OCI-M1 (cell line): Measurements from ENCODE around the gene LAMTOR1.

Experiments
- DNase-seq: peaks from one replicate; lab custom pipeline; 2025; lab: John Stamatoyannopoulos, UW

LAMTOR1 gene

GRCh38 chr11:72081184-72081644 is 21.9 kb downstream of the LAMTOR1 start:
- no peak for DNase-seq

DNA sequence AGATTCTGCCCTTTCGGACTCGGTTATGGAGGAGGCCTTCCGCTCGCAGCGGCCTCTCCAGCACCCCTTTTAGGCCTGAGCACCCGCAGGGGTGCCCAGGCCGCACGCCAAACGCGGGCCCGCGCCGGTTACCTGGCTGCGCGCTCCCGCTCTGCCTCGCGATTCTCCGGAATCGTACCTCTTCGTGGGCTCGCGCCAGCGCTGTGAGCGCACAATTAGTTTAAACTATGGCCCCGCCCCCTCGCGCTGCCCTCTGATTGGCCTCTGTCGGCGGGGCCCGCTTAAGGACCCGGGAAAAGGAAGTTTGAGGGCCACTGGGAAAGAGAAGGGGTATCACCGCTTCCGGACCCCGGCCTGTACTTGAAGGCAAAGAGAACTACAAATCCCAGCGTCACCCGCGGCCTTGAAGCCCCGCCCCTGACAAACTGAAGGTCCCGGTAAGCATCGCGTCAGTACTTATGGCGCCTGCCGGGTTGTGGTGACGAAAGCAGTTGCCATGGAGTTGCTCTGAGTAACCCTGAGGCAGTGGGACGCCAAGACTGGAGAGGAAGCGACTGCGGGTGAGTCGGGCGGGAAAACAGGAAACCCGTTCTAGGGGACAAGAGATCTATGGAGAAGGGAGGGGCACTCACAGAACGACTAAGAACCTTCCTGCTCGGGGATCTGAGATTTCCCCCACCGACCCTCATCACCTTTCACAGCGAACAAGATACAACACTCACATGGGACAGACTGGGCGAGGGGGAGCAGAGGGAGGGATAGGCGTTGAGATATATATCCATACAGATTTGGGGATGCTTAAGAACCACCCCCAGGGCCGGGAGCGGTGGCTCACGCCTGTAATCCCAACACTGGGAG is 22.5 kb downstream of the LAMTOR1 start, which contains the start of the genes LRRC51 and NUMA1:
Gene LRRC51, plus strand, starts transcription at position 525 of the 858 bp plus-strand sequence. CDS start 8,234 bp downstream, outside the sequence.
Gene NUMA1, minus strand, starts transcription at position 217 of the 858 bp plus-strand sequence. CDS start 44,599 bp downstream, outside the sequence.
- DNase-seq: peak; percentile 100

DNA sequence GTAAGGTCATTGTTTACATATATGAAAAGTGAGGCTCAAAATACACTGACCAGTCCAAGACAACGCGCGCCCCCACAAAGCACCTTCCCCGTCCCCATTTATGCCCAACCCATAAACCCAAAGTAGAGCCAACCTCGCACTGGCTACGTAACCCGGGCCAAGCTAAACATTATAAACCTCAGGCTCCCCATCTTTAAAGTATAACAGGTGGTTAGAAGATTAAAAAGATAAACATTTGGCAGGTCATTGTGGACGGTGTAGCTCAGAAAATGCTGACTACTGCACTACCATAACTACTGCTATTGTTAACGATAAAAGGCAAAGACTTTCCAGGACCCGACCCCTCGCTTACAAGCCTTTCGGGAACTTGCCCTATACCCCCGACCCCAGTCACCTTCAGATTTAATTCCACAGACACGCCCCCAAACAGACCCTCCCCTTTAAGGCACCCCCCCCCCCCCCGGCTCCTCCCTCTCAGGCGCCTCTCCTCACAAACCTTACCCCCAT is 23.2 kb downstream of the LAMTOR1 start:
- DNase-seq: no peak

GRCh38 chr11:72078477-72078876 is 24.6 kb downstream of the LAMTOR1 start:
- no peak for DNase-seq

DNA sequence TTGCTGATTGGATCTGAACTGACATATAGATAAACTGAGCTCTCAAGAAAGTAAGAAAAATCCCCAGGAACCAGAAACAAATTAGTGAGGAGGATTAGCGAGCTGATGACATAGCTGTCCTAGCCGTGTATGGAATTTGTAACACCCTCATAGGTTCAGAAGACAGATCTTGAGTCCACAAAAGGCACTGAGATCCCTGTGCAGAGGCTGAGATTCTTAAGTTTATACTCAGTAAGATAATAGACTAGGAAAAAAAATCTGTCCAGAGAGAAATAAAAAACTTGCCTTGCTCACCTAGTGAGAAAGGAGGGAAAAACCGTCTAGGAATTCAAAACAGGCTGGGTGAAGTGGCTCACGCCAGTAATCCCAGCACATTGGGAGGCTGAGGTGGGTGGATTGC is 27.3 kb downstream of the LAMTOR1 start:
- no peak for DNase-seq

DNA sequence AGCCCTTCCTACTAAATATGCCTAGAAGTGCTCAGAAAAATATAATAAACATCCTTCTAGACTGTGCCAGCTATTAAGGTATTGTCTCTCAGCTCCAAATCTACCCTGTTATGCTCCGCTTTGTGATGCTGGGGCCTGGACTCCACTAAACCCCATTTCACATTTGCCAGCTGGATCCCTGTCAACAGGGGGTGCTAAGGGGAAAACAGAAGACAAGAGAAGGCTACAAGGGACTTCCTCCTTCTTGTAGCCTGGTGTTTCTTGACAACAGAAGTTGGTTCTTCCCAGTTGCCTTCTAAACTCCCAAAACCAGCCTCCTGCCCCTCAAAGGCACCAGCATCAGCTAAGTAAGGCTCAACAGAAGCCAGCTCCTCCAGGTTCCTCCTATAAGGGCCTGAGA is 28.0 kb downstream of the LAMTOR1 start:
- peak; percentile 96 for DNase-seq

DNA sequence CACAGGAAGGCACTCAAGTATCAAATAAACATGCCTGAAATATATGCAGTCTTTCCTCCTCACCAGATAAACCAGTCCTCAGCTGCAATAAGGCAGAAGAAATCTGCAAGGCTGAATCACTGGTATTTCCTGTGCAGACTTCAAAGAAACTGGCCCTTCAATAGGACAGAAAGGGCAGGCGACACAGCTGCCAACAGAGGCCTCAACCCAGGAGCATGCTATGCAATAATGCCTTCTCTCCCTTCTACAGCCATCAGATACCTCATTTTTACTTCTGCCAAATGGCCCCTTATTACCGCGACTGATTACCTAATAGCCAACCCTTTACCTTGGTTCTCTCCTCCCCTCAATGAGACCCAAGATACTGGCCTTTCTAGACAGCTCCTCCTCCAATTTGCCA is 30.7 kb downstream of the LAMTOR1 start:
- no peak for DNase-seq

DNA sequence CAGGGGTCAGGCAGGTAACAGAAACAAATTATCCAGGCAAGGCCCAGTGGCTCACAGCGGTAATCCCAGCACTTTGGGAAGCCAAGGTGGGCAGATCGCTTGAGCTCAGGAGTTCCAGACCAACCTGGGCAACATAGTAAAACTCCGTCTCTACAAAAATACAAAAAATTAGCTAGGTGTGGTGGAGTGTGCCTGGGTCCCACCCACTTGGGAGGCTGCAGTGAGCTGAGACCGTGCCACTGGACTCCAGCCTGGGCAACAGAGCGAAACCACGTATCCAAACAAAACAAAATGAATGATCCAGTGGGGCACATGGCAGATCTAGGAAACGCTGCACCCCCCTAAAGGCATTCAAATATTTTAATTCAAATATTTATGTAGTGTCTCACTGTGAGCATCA is 32.6 kb downstream of the LAMTOR1 start:
- DNase-seq: no peak

DNA sequence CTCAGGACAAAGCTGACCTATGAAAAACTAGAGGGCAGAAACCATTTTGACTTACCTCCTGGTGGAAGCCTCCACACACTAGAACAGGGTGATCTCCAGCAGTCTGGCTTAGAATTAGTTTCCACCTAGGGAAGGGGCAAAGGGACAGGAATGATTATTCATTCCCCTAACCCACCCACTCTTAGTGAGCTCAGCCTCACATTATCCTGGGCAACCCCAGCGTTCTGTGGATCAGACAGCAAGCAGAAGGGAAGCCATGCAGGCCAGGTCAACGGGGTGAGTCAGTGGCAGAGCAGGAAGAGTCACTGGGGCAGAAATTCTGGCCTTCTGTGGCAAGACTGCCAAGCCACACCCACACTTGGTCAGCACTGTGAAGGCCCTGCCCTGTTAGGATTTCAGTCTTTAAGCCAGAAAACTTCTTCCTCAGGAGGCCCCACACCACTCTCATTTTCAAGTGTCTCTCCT is 33.3 kb downstream of the LAMTOR1 start:
- peak; percentile 98 for DNase-seq

- DNase-seq: no peak
Measured at GRCh38 chr11:72069200-72069599, 33.9 kb downstream of the LAMTOR1 start.

- no peak for DNase-seq
Measured at GRCh38 chr11:72067676-72068075, 35.4 kb downstream of the LAMTOR1 start.

- DNase-seq: no peak
Measured at GRCh38 chr11:72067266-72067665, 35.8 kb downstream of the LAMTOR1 start.

DNA sequence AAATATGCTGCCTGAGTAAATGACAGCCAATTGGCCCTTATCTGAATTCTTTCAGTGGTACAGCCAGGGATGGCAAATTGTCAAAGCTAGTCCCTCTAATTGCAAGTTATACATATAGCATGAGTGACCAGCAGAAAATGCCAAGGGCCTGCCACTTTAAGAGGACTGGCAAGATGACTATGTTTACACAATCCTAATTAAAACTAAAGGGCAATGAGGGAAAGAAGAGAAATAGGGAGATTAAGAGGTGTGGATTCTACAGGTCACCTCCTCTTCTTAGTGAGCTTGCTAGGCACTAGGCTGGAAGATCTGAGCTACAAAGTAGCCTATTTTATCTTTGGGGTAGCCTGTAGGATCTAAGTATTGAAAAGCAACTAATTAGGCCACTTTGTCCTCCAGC is 36.2 kb downstream of the LAMTOR1 start:
- DNase-seq: no peak

- DNase-seq: no peak
Measured at GRCh38 chr11:72061739-72062396, 41.2 kb downstream of the LAMTOR1 start.

DNA sequence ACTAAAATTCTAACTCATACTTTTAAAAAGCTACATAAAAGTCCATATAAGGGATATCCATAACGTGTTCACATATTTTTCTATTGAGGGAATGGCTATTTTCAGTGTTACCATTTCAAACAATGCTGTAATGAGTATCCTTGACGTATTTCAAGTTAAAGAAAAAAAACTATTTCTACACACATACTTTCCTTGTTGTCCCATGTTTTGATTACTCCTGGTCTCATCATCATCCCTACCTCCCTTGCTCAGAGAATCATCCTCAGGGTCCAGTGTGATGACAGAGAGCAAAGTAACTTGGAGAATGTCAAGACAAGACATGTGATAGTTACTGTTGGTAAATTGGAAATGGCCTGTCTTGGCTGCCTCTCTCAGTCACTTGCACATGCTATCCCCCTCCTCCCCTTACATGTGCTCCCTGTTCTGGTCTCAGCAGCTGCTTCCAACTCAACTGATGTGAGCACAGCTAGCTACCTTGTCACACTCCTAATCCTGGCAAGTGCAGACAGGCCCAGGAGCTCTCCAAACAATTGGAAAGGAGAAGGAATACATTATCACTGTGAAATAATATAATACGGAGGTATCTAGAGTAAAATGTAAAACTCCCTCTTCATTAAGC is 44.6 kb downstream of the LAMTOR1 start:
- no peak for DNase-seq

DNA sequence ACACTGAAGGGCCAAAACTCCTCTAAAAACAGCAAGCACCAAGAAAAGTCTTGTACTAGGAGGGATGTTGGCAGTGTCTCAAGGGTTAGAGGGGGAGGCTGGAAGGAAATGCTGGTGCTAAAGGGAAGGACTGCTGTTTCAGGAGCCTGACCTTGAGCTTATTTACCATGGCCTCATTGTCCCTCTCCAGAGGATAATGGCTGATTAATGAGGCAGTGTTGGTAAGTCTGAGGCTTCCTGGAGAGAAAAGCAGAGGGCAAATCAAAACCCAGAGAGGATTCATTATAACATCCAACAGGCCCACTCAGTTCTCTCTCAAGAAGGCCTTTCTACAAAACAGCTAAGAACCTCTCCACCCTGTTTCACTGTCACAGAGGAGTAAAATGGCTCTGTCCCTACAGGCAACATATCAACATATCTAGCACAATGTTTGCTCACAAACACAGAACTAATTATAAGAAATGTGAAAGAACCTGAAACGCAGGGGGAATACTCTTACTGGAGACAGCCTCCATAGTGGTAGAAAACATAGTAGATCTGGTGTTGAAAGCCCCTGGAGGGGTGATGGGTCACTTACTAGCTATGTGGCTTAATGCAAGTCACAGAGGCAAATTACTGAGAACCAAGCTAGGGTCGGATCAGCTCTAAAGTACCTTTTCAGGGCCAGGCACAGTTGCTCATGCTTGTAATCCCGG is 54.2 kb downstream of the LAMTOR1 start:
- DNase-seq: no peak
